Superior temporal gyrus (tissue), 1 donor: Measurements from ENCODE around the gene NAA30.
A peak's percentile ranks its signal among the peaks of the same experiment; 100 is the strongest.
"Not testable (repeated sequence)": the region's sequence is repeated elsewhere in the genome, so short reads cannot be mapped to it uniquely, and the experiment has no call there.

ENCODE experiments used
- DNase-seq: peaks from one replicate; pipeline ENCODE4 v3.0.0-alpha.2; 2016; ENCODE audit errors: extremely low spot score

Gene NAA30

GRCh38 chr14:57390037-57390805 is at the start of gene NAA30:
Gene NAA30 (plus strand): TSS chr14:57390586. CDS start chr14:57390958, 372 bp downstream.
- DNase-seq: peak; percentile 77

GRCh38 chr14:57343545-57344297 is 46.7 kb upstream of the NAA30 start:
- DNase-seq: not testable (repeated sequence)

GRCh38 chr14:57345106-57345505 is 45.3 kb upstream of the NAA30 start:
- DNase-seq: no peak

GRCh38 chr14:57346741-57347140 is 43.6 kb upstream of the NAA30 start:
- no peak for DNase-seq

GRCh38 chr14:57352396-57353170 is 37.8 kb upstream of the NAA30 start:
- DNase-seq: no peak

GRCh38 chr14:57355081-57355800 is 35.1 kb upstream of the NAA30 start:
- DNase-seq: no peak

- no peak for DNase-seq
Observed at GRCh38 chr14:57362361-57362760, 28.0 kb upstream of the NAA30 start.

- no peak for DNase-seq
Observed at GRCh38 chr14:57364659-57365450, 25.5 kb upstream of the NAA30 start.

GRCh38 chr14:57370187-57370586 is 20.2 kb upstream of the NAA30 start:
- not testable (repeated sequence) for DNase-seq

GRCh38 chr14:57371013-57371412 is 19.4 kb upstream of the NAA30 start:
- no peak for DNase-seq

- no peak for DNase-seq
Observed at GRCh38 chr14:57375156-57375555, 15.2 kb upstream of the NAA30 start.

- no peak for DNase-seq
Observed at GRCh38 chr14:57378661-57379060, 11.7 kb upstream of the NAA30 start.

- DNase-seq: no peak
Observed at GRCh38 chr14:57380935-57381334, 9.5 kb upstream of the NAA30 start.

GRCh38 chr14:57382283-57382682 is 8.1 kb upstream of the NAA30 start:
- no peak for DNase-seq

GRCh38 chr14:57383125-57383745 is 7.2 kb upstream of the NAA30 start:
- DNase-seq: no peak

- no peak for DNase-seq
Observed at GRCh38 chr14:57388067-57388466, 2.3 kb upstream of the NAA30 start.

- DNase-seq: no peak
Observed at GRCh38 chr14:57389646-57390036, 745 bp upstream of the NAA30 start.

- DNase-seq: no peak
Observed at GRCh38 chr14:57390806-57391516, 575 bp downstream of the NAA30 start.

GRCh38 chr14:57391517-57392195 is 1.3 kb downstream of the NAA30 start:
- DNase-seq: no peak
